ENCODE data around the gene HOXD13.
A peak's percentile ranks its signal among the peaks of the same experiment; 100 is the strongest.

HOXD13 gene

GRCh38 chr2:176092270-176093144 lies at the start of gene HOXD13:
Gene HOXD13 (plus strand): TSS chr2:176092721. CDS start chr2:176092891, 170 bp downstream.
- DNase-seq, result no peak

- no peak for DNase-seq
These were observed 36.1 kb upstream of the HOXD13 start for GRCh38 chr2:176056406-176056805.

- DNase-seq, result no peak
These were observed 28.6 kb upstream of the HOXD13 start for GRCh38 chr2:176063958-176064357.

GRCh38 chr2:176066645-176067588 lies 25.6 kb upstream of the HOXD13 start:
- DNase-seq, result no peak

GRCh38 chr2:176067589-176068418 lies 24.7 kb upstream of the HOXD13 start:
- no peak for DNase-seq

GRCh38 chr2:176068419-176068832 lies 24.1 kb upstream of the HOXD13 start:
- no peak for DNase-seq

- DNase-seq, result no peak
These were observed 20.9 kb upstream of the HOXD13 start for GRCh38 chr2:176071330-176072291.

GRCh38 chr2:176072292-176072669 lies 20.2 kb upstream of the HOXD13 start:
- DNase-seq, result no peak

- no peak for DNase-seq
These were observed 19.3 kb upstream of the HOXD13 start for GRCh38 chr2:176072951-176073904.

GRCh38 chr2:176074919-176075425 lies 17.5 kb upstream of the HOXD13 start:
- DNase-seq, result no peak

GRCh38 chr2:176075481-176075880 lies 17.0 kb upstream of the HOXD13 start:
- no peak for DNase-seq

GRCh38 chr2:176076063-176076462 lies 16.5 kb upstream of the HOXD13 start:
- no peak for DNase-seq

GRCh38 chr2:176076796-176077195 lies 15.7 kb upstream of the HOXD13 start:
- no peak for DNase-seq

GRCh38 chr2:176078541-176079284 lies 13.8 kb upstream of the HOXD13 start:
- DNase-seq, result no peak

GRCh38 chr2:176079285-176079830 lies 13.2 kb upstream of the HOXD13 start:
- DNase-seq, result no peak

GRCh38 chr2:176079831-176080539 lies 12.5 kb upstream of the HOXD13 start:
- peak; percentile 78 for DNase-seq

- no peak for DNase-seq
These were observed 11.8 kb upstream of the HOXD13 start for GRCh38 chr2:176080540-176081375.

Measured in hematopoietic multipotent progenitor cell treated with erythropoietin and hydrocortisone succinate and interleukin-3 and kit ligand, for 4 days (in vitro differentiated cells).